ENCODE measurements around the gene KICS2. TPM values are rescaled to one million over a fixed set of nuclear protein-coding genes. Genes with fewer than 3 reads are reported as not detected.
"Not testable (repeated sequence)": the region's sequence is repeated elsewhere in the genome, so short reads cannot be mapped to it uniquely, and the experiment has no call there.

KICS2 gene
- total RNA-seq, 2 donors from 2014 or later, result 7.0 to 50.4 TPM

GRCh38 chr12:64212119-64212746 lies 9.9 kb downstream of the KICS2 start:
- H3K27me3 ChIP-seq, result no peaks in the 10 kb centered on the region
- DNase-seq (no peak), ATAC-seq (no peak)
- WGBS, 2 donors, result 71 to 74% methylated on average over 5 of the region's 5 CpGs
- no peak overlapping the region for H3K27ac ChIP-seq
- H3K4me1 ChIP-seq, result no peaks in the 10 kb centered on the region
- intact Hi-C loops (cut with DNase I), result no loop called here
- no peaks in the 10 kb centered on the region for H3K9me3 ChIP-seq
- no peak for TF ChIP-seq POLR2A (IDR thresholded peaks at IDR 0.05)
- TF ChIP-seq, protein P1, sequence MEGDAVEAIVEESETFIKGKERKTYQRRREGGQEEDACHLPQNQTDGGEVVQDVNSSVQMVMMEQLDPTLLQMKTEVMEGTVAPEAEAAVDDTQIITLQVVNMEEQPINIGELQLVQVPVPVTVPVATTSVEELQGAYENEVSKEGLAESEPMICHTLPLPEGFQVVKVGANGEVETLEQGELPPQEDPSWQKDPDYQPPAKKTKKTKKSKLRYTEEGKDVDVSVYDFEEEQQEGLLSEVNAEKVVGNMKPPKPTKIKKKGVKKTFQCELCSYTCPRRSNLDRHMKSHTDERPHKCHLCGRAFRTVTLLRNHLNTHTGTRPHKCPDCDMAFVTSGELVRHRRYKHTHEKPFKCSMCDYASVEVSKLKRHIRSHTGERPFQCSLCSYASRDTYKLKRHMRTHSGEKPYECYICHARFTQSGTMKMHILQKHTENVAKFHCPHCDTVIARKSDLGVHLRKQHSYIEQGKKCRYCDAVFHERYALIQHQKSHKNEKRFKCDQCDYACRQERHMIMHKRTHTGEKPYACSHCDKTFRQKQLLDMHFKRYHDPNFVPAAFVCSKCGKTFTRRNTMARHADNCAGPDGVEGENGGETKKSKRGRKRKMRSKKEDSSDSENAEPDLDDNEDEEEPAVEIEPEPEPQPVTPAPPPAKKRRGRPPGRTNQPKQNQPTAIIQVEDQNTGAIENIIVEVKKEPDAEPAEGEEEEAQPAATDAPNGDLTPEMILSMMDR (IDR thresholded peaks at IDR 0.05), result no peak
- peaks cover 0 to 4% of the 10 kb centered on the region in 2 donors for H3K36me3 ChIP-seq (replicated peaks in 1 of 2; ENCODE audit: insufficient read depth in 1 of 2, low read depth in 2 of 2)
- no peak overlapping the region for H3K4me3 ChIP-seq

DNA sequence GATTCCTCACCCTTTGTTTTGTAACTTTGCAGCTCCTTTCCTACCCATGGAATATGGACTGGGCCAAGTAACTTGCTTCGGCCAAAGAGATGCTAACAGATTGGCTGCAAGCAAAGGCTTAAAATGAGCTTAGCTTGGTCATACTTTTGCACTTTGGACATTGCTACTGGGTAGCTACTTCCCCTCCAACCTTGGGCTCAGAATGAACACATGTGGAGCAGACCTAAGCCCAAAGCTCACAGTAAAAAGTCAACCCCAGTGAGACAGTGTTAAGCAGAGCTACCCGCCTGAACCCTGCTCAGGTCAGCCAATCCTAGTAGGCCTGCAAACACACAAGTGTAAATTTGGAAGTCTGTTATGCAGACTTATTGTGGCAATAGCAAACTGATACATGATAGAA lies 14.6 kb downstream of the KICS2 start:
- no peak overlapping the region for H3K4me3 ChIP-seq
- no peaks in the 10 kb centered on the region for H3K4me1 ChIP-seq
- H3K9me3 ChIP-seq, result no peaks in the 10 kb centered on the region
- intact Hi-C loops (cut with DNase I), result no loop called here
- TF ChIP-seq POLR2A (IDR thresholded peaks at IDR 0.05), result no peak
- TF ChIP-seq, protein P1 (IDR thresholded peaks at IDR 0.05), result no peak
- DNase-seq (no peak), ATAC-seq (no peak)
- H3K36me3 ChIP-seq (replicated peaks in 1 of 2; ENCODE audit: insufficient read depth in 1 of 2, low read depth in 2 of 2), result peaks cover 0 to 4% of the 10 kb centered on the region in 2 donors
- H3K27me3 ChIP-seq, result no peaks in the 10 kb centered on the region
- 96 to 98% methylated on average over 2 of the region's 2 CpGs for WGBS, 2 donors
- H3K27ac ChIP-seq, result no peak overlapping the region

DNA sequence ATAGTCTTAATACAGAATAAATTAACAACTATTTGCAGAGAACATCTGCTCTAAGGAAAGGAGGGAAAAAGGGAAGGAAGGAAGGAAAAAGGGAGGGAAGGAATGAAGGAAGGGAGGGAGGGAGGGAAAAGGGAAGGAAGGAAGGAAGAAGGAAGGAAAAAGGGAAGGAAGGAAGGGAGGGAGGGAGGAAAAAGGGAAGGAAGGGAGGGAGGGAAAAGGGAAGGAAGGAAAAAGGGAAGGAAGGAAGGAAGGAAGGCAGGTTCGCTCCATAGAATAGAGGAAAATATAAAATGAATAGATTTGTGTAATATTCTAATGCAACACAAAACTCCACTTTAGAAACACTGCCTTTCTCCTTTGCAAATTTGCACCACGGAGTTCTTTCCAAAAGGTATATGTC lies 16.6 kb downstream of the KICS2 start:
- TF ChIP-seq POLR2A (IDR thresholded peaks at IDR 0.05), result no peak
- TF ChIP-seq, protein P1 (IDR thresholded peaks at IDR 0.05), result no peak
- WGBS, 2 donors, result 93 to 94% methylated on average over 2 of the region's 2 CpGs
- no peaks in the 10 kb centered on the region for H3K4me1 ChIP-seq
- DNase-seq, result no peak
- intact Hi-C loops (cut with DNase I), result no loop called here
- H3K27ac ChIP-seq, result no peak overlapping the region
- no peaks in the 10 kb centered on the region for H3K27me3 ChIP-seq
- H3K4me3 ChIP-seq, result no peak overlapping the region
- no peak for ATAC-seq
- H3K9me3 ChIP-seq, result no peaks in the 10 kb centered on the region
- no peaks in the 10 kb centered on the region for H3K36me3 ChIP-seq (replicated peaks in 1 of 2; ENCODE audit: insufficient read depth in 1 of 2, low read depth in 2 of 2)

DNA sequence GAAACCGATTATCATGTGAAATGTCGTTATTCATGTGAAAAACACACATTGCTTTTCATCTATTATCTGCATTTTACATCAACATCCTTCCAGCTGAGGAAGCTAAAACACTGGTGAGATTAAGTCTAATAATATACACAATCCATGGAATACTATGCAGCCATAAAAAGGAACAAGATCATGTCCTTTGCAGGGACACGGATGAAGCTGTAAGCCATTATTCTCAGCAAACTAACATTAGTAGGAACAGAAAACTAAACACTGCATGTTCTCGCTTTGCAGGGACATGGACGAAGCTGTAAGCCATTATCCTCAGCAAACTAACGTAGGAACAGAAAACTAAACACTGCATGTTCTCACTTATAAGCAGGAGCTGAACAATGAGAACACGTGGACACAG lies 18.3 kb downstream of the KICS2 start:
- DNase-seq, result no peak
- Histone ChIP-seq H3K27ac (no peak overlapping the region), H3K9me3 (no peaks in the 10 kb centered on the region), H3K4me3 (no peak overlapping the region), H3K4me1 (no peaks in the 10 kb centered on the region), H3K27me3 (no peaks in the 10 kb centered on the region), H3K36me3 (replicated peaks in 1 of 2; ENCODE audit: insufficient read depth in 1 of 2, low read depth in 2 of 2) (no peaks in the 10 kb centered on the region)
- ATAC-seq, result no peak
- intact Hi-C loops (cut with DNase I), result no loop called here
- 67 to 84% methylated on average over 7 of the region's 7 CpGs for WGBS, 2 donors
- TF ChIP-seq, protein P1 (IDR thresholded peaks at IDR 0.05), result no peak
- TF ChIP-seq POLR2A (IDR thresholded peaks at IDR 0.05), result no peak

- no peaks in the 10 kb centered on the region for H3K27me3 ChIP-seq
- H3K27ac ChIP-seq, result no peak overlapping the region
- H3K4me1 ChIP-seq, result no peaks in the 10 kb centered on the region
- DNase-seq (no peak), ATAC-seq (no peak)
- TF ChIP-seq POLR2A (IDR thresholded peaks at IDR 0.05), result no peak
- TF ChIP-seq, protein P1 (IDR thresholded peaks at IDR 0.05), result no peak
- intact Hi-C loops (cut with DNase I), result no loop called here
- 90 to 95% methylated on average over 5 of the region's 5 CpGs for WGBS, 2 donors
- H3K4me3 ChIP-seq, result no peak overlapping the region
- no peaks in the 10 kb centered on the region for H3K9me3 ChIP-seq
- no peaks in the 10 kb centered on the region for H3K36me3 ChIP-seq (replicated peaks in 1 of 2; ENCODE audit: insufficient read depth in 1 of 2, low read depth in 2 of 2)
These were observed 19.1 kb downstream of the KICS2 start for GRCh38 chr12:64203036-64203435.

GRCh38 chr12:64195841-64196240 lies 26.3 kb downstream of the KICS2 start:
- DNase-seq; H3K27me3 ChIP-seq; H3K36me3 ChIP-seq (replicated peaks in 1 of 2; ENCODE audit: insufficient read depth in 1 of 2, low read depth in 2 of 2); H3K27ac ChIP-seq; ATAC-seq; H3K4me3 ChIP-seq; H3K4me1 ChIP-seq; intact Hi-C loops (cut with DNase I); H3K9me3 ChIP-seq: not testable (repeated sequence)
- 70 to 90% methylated on average over 2 to 4 of the region's 15 CpGs for WGBS, 2 donors
